Hepatic stellate cell (primary cell): ENCODE data around the gene SPSB2.

Experiments
- DNase-seq: peaks from one replicate; pipeline ENCODE4 v3.0.0; 2011; ENCODE audit warnings: low spot score

Gene SPSB2

DNA sequence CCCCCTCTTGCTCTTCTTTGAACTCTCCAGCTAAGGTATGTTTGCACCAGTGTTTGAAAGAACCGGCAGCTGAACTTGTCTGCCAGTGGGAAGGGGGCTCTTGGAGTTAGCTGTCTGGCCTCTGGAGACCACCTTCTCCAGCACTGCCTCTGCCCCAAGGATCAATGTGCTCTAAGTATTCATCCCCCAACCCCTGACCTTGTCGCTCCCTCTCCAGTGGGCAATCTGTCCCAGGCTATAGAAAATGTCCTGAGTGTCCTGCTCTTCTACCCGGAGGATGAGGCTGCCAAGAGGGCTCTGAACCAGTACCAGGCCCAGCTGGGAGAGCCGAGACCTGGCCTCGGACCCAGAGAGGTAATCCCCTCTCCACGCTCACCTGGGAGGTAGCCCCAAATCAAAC lies 42.1 kb downstream of the SPSB2 start:
- DNase-seq, result no peak

DNA sequence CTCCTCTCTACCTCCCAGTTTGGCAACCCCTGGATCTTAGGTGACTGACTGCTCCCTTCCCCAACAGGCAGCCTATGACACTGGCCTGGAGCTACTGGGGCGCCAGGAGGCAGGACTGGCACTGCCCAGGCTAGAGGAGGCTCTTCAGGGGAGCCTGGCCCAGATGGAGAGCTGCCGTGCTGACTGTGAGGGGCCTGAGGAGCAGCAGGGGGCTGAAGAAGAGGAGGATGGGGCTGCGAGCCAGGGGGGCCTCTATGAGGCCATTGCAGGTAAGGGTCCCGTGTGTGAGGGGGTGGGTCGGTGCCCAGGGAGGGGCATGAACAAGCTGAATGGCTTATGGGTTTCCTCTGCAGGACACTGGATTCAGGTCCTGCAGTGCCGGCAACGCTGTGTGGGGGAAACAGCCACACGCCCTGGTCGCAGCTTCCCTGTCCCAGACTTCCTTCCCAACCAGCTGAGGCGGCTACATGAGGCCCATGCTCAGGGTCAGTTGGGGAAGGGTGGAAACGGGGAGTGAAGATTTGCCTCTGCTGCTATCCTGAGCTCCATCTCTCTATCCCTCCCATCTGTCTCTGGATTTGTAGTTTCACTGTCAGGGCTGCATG lies 42.7 kb downstream of the SPSB2 start:
- DNase-seq, result no peak

DNA sequence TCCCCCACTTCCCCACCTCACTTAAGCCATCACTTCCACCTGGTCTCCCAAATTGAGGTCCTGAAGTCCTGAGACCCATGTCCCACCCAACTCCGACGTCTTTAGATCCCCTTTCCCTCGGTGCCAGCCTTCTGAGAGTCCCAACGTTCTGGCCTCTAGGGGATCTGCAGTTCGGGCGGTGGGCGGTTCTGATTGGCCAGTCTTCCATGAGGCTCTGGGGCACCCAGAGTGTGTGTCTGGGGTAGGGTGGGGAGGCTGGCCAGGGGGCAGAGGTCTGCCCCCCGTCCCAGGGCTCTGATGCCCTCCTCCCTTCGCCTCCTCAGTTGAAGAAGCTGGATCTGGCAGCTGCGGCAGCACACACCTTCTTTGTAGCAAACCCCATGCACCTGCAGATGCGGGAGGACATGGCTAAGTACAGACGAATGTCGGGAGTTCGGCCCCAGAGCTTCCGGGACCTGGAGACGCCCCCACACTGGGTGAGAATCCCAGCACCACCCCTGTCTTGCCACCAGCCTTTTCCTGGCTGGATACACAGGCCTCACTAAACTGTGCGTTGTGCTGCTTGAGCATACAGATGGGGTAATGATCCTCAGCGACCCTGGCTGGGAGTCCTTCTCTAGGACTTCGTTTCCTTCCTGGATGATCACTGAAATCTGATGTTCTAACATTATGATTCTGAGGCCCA lies 43.4 kb downstream of the SPSB2 start:
- peak; percentile 82 for DNase-seq

DNA sequence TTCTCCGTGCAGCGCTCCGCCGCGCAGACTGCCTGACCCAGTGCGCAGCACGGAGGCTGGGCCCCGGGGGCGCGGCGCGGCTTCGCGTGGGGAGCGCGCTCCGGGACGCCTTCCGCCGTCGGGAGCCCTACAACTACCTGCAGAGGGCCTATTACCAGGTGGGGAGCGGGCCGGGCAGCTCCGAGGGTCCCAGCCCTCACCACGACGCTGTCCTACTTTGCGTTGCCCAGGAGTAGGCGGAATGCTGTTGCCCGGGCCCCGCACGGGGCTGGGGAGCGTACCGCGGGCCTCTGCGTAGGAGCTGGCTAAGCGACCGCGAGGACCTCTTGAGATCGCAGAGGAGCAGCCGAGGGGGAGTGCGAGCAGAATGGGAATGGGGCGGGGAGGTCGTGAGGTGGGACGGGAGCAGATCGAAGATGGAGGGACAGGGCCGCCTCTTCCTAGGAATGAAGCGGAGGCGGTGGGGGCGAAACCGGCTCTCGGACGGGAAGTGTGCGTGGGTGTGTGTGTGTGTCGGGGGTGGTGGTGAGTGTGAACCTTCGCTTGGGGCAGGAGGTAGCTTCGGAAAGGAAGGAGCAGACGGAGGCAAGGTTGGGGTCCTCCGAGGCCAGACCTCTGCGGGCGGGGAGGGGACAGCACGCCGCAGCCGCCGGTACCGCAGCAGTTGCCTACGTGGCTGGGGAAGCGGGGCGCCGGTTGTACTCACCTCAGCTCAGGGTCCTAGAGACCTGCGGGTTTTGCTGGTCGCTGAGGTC lies 44.1 kb downstream of the SPSB2 start:
- peak; percentile 85 for DNase-seq

DNA sequence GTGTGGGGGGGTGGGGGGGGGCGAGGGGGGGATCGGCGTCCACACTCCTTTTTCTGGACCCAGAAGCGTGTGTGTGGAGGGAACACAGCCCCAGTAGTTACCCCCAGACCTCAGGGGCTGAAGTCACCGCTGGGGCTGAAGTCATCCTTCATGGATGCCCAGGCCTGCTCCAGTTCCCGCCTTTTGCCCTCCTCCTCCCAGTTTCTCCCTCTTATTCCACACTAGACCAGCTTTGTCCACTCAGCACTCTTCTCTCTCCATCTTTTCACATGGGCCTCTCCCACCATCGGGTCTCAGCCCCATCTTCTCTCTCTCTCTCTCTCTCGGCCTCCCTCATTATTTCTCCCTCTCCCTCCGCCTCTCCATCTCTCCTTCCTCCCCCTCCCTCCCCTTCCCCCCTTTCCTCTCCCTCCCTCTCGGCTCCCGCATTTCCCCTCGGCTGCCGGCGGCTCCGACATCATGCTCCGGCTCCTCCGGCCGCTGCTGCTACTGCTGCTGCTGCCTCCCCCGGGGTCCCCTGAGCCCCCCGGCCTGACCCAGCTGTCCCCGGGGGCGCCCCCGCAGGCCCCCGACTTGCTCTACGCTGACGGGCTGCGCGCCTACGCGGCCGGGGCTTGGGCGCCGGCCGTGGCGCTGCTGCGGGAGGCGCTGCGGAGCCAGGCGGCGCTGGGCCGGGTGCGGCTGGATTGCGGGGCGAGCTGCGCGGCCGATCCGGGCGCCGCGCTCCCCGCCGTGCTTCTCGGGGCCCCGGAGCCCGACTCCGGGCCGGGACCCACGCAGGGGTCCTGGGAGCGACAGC lies 44.9 kb downstream of the SPSB2 start, which contains the start of gene P3H3:
TSS of gene P3H3 (plus strand) at position 426 of the 799 bp plus-strand sequence. CDS start at position 460, 34 bp downstream.
- peak; percentile 83 for DNase-seq

DNA sequence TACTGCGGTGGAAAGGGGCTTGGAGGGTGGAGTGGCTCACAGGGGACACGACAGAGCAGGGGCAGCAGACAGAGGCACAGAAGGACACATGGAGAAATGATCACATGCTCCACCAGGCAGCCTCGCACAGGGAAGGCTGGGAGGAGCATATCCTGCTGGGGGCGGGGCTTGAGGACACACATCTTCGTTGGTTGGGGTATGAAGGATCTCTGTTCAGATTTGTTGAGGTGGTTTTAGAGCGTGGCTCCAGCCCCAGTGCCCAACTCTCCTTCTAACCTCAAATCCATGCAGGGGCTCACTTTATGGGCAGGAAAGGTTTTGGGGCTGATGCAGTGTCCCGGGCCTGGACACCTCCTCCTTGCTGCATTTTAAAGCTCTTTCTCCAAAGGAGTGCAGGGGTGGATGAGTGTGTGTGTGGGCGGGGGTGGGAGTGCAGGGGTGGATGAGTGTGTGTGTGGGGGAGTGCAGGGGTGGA lies 45.6 kb downstream of the SPSB2 start:
- DNase-seq, result peak; percentile 96

DNA sequence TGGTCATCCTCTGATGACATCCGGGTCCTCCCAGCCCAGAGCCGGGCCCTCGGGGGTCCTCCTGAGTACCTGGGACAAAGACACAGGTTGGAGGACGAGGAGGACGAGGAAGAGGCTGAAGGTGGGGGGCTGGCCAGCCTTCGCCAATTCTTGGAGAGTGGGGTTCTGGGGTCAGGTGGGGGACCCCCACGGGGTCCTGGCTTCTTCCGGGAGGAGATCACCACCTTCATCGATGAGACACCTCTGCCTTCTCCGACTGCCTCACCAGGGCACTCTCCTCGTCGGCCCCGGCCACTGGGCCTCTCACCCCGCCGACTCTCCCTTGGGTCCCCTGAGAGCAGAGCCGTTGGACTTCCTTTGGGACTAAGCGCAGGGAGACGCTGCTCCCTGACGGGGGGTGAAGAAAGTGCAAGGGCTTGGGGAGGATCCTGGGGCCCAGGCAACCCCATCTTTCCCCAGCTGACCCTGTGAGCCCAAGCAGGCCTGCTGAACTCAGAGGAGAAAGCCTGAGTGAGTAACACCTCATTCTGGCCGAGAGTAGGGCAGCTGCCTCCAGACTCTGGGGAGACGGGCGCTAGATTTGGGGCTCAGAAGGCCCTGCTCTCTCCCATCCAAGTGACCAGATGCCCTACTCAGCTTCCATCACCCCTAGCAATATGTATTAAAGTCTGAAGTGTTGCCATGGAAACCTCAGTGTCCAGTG lies 46.2 kb downstream of the SPSB2 start:
- no peak for DNase-seq

DNA sequence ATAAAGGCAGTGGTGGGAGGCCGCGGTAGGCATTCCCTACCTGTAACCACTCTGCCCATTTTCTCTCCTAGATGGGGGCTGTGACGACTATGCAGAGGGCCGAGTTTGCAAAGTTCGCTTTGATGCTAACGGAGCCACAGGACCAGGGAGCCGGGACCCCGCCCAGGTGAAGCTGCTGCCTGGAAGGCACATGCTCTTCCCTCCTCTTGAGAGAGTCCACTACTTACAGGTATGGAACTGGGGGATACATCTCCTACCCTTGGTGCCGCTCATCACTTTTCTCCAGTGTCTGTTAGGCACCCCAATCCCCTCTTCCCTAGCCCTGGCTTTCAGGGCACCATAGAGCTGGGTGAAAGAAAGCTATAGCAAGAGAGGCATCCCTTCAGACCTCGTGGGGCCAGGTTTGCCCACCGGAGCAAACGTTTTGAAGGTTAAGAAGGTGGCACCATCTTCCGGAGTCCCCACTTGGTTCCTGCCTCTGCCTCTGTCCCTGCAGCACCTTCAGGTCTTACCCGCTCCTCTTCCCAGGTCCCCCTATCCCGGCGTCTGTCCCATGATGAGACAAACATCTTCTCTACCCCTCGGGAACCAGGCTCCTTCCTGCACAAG lies 46.9 kb downstream of the SPSB2 start:
- no peak for DNase-seq

DNA sequence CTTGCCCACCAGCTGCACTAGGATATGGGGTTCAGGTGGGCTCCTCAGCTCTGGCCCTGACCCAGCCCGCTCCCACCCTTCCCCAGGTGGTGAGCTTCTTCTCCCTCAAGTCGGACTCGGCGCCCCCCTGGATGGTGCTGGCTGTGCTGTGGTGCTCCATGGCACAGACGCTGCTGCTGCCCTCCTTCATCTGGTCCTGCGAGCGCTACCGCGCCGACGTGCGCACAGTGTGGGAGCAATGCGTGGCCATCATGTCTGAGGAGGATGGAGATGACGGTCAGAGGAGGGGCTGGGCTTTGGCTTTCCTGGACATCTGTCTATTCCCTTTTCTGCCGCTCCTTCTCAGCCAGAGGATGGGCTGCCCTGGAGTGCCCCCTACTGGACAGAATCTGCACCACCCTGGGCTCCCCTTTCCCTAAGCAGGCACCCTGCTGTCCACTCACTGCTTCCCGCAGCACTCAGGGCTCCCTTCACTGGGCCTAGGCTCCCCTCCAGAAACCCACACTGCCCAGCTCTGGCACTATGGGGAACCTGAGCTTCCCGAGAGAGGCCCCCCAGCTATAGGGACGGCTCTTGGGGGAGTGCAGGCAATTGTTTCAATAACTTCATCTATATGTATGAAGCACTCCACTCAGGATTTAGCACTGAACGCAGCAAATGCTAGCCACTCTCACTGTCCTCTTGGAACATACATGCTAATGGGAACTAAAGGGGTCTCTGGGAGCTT lies 47.5 kb downstream of the SPSB2 start:
- peak; percentile 97 for DNase-seq

DNA sequence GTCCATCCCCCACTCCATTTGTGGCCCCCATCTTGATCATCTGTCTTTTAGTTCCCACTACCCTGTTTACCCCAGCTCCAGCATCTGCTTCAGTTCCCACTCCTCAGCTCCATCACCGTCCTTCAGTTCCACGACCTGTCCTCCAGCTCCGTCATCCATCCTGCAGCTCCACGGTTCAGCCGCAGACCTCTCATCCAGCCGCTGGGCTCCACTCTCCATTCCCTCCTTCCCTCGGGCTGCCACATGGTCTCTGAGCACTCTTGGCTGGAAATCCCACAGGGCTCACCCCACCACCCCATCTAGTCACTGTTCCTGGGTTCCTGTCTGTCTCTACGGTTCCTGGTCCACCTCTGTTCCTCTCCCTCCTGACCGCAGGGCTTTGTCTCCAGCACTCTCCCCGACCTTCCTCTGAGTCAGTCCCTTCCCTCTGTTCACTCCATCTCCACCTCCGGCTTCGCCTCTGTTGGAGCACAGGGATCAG lies 48.2 kb downstream of the SPSB2 start:
- no peak for DNase-seq

DNA sequence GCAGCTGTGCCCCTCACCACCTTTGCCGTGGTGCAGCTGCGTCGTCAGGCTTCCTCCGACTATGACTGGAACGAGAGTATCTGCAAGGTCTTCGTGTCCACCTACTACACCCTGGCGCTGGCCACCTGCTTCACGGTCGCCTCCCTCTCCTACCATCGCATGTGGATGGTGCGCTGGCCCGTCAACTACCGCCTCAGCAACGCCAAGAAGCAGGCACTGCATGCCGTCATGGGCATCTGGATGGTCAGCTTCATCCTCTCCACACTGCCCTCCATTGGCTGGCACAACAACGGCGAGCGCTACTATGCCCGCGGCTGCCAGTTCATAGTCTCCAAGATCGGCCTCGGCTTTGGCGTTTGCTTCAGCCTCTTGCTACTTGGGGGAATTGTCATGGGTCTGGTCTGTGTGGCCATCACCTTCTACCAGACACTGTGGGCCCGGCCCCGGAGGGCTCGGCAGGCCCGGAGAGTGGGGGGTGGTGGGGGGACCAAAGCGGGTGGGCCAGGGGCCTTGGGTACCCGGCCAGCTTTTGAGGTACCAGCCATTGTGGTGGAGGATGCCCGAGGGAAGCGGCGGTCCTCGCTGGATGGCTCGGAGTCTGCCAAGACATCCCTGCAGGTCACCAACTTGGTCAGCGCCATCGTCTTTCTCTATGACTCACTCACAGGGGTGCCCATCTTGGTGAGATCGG lies 48.9 kb downstream of the SPSB2 start:
- no peak for DNase-seq

DNA sequence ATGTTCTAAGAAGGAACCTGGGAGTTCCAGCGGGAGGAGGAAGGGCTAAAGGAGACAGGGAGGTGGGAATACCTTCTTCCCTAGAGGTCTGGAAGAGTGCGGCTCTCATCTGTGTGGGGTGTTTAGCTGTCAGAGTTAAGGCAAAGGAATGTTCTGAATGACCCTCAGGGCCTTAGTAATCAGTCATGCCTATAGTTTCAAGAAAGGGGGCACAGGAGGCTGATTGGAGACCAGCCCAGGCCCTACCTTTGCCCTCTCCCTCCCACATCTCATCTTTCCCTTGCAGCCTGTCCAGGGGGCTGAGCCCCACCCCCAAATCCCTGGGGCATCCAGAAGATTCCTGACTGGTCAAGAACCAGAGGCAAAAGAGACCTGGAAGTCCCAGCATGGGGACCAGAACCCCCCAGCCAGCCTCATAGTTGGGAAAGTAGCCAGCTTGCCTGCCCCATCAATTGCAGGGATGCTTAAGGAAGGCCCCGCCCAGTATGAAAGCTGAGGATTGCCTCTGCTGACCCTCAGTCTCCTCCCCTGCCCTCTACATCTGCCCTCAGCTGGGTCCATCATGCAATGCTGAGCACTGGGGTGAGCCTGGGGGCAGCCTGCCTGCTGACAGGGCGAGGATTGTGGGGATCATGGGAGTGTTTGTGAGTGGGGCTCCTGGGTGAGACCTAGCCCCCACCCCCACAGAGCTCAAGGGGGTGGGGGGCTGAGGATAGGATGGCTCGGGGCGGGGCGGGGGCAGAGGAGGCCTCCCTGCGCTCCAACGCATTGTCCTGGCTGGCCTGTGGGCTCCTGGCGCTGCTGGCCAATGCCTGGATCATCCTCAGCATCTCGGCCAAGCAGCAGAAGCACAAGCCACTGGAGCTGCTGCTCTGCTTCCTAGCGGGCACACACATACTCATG lies 49.7 kb downstream of the SPSB2 start:
- DNase-seq, result no peak

DNA sequence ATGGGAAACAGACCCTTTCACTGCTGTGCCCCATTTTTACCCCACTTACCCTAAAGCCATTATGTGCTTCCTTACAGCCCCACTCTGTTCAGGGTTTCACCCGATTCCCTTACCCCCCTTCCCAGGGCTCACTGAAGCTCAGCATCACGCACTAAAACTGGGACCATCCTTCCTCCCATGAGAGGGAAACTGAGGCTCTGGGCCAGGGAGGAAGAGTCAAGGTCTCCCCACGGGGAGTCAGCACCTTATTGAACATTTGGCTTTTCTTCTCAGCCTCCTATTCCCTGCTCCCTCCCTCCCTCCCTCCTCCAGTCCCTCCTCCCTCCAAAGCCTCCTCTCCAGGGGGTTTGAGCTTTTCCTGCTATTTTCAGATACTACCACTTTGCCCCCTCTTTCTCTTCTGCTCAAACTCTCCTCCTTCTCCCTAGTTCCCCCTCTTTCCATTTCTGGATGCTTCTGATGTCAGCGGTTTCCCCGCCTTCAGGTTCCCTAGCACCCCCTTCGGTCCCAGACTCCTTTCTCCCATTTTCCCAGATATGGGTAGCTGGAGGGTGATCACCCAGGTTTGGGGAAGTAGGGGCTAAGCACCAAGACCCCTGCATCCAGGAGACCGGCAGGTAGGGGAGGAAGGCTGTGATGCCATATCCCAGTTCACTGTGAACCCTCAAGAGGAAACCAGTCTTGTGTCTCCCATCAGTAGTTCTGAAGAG lies 50.5 kb downstream of the SPSB2 start:
- no peak for DNase-seq

DNA sequence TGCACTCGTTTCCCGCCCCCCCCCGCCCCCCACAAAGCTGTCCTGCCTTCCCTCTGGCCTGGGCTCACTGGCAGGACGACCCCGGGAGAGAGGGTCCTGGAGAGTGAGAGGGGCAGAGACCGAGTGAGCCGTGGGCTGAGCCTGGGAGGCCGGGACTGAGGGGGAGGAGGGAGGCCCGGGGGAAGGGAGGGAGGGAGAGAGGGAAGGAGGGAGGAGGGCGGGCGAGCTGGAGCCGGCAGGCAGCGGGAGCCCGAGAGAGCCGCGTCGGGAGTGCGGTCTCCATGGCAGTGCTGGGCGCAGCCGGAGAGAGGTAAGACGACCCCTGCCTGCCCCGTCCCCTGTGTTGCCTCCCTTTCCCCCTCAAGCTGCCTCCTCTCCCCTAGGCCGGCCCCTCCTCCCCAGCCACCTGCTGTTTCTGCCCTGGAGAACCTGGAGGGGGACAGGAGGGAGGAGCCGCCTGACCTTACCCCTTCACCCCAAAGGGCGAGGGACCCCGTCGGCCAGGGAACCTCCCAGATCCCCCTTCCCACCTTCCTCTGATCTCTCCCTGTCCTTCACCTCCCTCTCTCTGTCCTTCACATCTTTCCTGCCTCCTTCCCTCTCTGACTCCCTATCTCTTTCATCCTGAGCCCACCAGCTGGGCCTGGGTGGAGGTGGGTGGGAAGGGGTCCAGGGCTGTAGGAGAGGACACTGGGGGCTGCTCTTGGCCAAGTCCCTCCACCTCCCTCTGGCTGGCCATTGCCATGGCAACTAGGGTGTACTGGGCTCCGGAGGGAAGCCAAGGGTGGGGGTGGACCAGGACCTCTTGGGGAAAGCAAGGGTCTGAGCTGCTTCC lies 51.3 kb downstream of the SPSB2 start, which contains the start of gene GPR162:
TSS of gene GPR162 (plus strand) at position 231 of the 835 bp plus-strand sequence. CDS start 2,078 bp downstream, outside the sequence.
- peak; percentile 83 for DNase-seq
